ENCODE data around the gene SF3A2.
"Not testable (repeated sequence)": the region's sequence is repeated elsewhere in the genome, so short reads cannot be mapped to it uniquely, and the experiment has no call there.

The SF3A2 gene

GRCh38 chr19:2277138-2277537 lies 40.5 kb downstream of the SF3A2 start:
- FAIRE-seq, result no peak

GRCh38 chr19:2278459-2279158 lies 42.0 kb downstream of the SF3A2 start:
- FAIRE-seq, result no peak

- no peak for FAIRE-seq
These were observed 44.1 kb downstream of the SF3A2 start for GRCh38 chr19:2280633-2281264.

GRCh38 chr19:2281265-2282061 lies 44.8 kb downstream of the SF3A2 start:
- FAIRE-seq, result not testable (repeated sequence)

GRCh38 chr19:2282062-2282861 lies 45.6 kb downstream of the SF3A2 start, which contains the start of gene PEAK3:
Gene PEAK3, minus strand, starts transcription at chr19:2282175. Its CDS starts 1,244 bp downstream, at chr19:2280931.
- FAIRE-seq, result no peak

- no peak for FAIRE-seq
These were observed 46.2 kb downstream of the SF3A2 start for GRCh38 chr19:2282862-2283237.

- FAIRE-seq, result no peak
These were observed 47.3 kb downstream of the SF3A2 start for GRCh38 chr19:2283835-2284507.

GRCh38 chr19:2286402-2287140 lies 49.9 kb downstream of the SF3A2 start:
- no peak for FAIRE-seq

- FAIRE-seq, result no peak
These were observed 51.1 kb downstream of the SF3A2 start for GRCh38 chr19:2287585-2288337.

- no peak for FAIRE-seq
These were observed 51.8 kb downstream of the SF3A2 start for GRCh38 chr19:2288338-2288817.

- no peak for FAIRE-seq
These were observed 52.4 kb downstream of the SF3A2 start for GRCh38 chr19:2288818-2289713.

GRCh38 chr19:2289714-2290435 lies 53.3 kb downstream of the SF3A2 start:
- FAIRE-seq, result no peak

GRCh38 chr19:2290441-2291184 lies 54.0 kb downstream of the SF3A2 start:
- no peak for FAIRE-seq

GRCh38 chr19:2291185-2291751 lies 54.6 kb downstream of the SF3A2 start:
- no peak for FAIRE-seq

GRCh38 chr19:2294687-2295335 lies 58.2 kb downstream of the SF3A2 start:
- no peak for FAIRE-seq

- FAIRE-seq, result no peak
These were observed 59.5 kb downstream of the SF3A2 start for GRCh38 chr19:2296141-2296540.
